T-helper 2 cell treated with Interferon-gamma antibody and Interleukin-4, amounts not matched to agents 5 μg/mL and 100 μg/mL, for 36 hours (primary cell): ENCODE measurements around the gene BLVRB.
"Not testable (repeated sequence)": the region's sequence is repeated elsewhere in the genome, so short reads cannot be mapped to it uniquely, and the experiment has no call there.

Experiments
- DNase-seq: peaks from one replicate; pipeline ENCODE4 v3.0.0; 2021; ENCODE audit warnings: low spot score
- H3K27ac Mint-ChIP-seq: one replicate; pipeline ENCODE4 v1.8.0; 2021; ENCODE audit warnings: mild to moderate bottlenecking, mixed read lengths
- H3K27me3 Mint-ChIP-seq: one replicate; pipeline ENCODE4 v1.8.0; 2021; ENCODE audit warnings: low read depth, mixed read lengths
- H3K36me3 Mint-ChIP-seq: one replicate; pipeline ENCODE4 v1.8.0; 2021; ENCODE audit warnings: low read depth, mixed read lengths
- H3K4me1 Mint-ChIP-seq: one replicate; pipeline ENCODE4 v1.8.0; 2021; ENCODE audit warnings: low read depth, mixed read lengths
- H3K4me3 Mint-ChIP-seq: one replicate; pipeline ENCODE4 v1.8.0; 2022; ENCODE audit warnings: mild to moderate bottlenecking, moderate library complexity, mixed read lengths
- H3K9me3 Mint-ChIP-seq: one replicate; pipeline ENCODE4 v1.8.0; 2021; ENCODE audit warnings: mixed read lengths

The BLVRB gene

GRCh38 chr19:40419066-40419612 is 46.4 kb downstream of the BLVRB start:
- no peak for DNase-seq
- peaks cover 27% of the 10 kb centered on the region for H3K4me1 Mint-ChIP-seq
- H3K27me3 Mint-ChIP-seq = no peaks in the 10 kb centered on the region
- peaks cover 7% of the 10 kb centered on the region for H3K36me3 Mint-ChIP-seq
- H3K27ac Mint-ChIP-seq = peak overlapping the region; percentile 75
- H3K9me3 Mint-ChIP-seq = no peaks in the 10 kb centered on the region
- H3K4me3 Mint-ChIP-seq = peak overlapping the region; percentile 78

- peak overlapping the region; percentile 11 for H3K27ac Mint-ChIP-seq
- no peaks in the 10 kb centered on the region for H3K27me3 Mint-ChIP-seq
- DNase-seq = no peak
- no peaks in the 10 kb centered on the region for H3K9me3 Mint-ChIP-seq
- H3K4me3 Mint-ChIP-seq = no peak overlapping the region
- peaks cover 7% of the 10 kb centered on the region for H3K36me3 Mint-ChIP-seq
- peaks cover 29% of the 10 kb centered on the region for H3K4me1 Mint-ChIP-seq
Measured at GRCh38 chr19:40418040-40418439, 47.5 kb downstream of the BLVRB start.

GRCh38 chr19:40417643-40417981 is 47.9 kb downstream of the BLVRB start:
- H3K4me3 Mint-ChIP-seq = no peak overlapping the region
- no peak for DNase-seq
- peak overlapping the region; percentile 3 for H3K27ac Mint-ChIP-seq
- H3K36me3 Mint-ChIP-seq = peaks cover 7% of the 10 kb centered on the region
- H3K27me3 Mint-ChIP-seq = no peaks in the 10 kb centered on the region
- H3K4me1 Mint-ChIP-seq = peaks cover 28% of the 10 kb centered on the region
- no peaks in the 10 kb centered on the region for H3K9me3 Mint-ChIP-seq

GRCh38 chr19:40416918-40417642 is 48.5 kb downstream of the BLVRB start:
- Mint-ChIP-seq H3K4me3 (peak overlapping the region; percentile 15), H3K9me3 (no peaks in the 10 kb centered on the region), H3K4me1 (peaks cover 25% of the 10 kb centered on the region), H3K27me3 (no peaks in the 10 kb centered on the region), H3K27ac (peak overlapping the region; percentile 74), H3K36me3 (peaks cover 3% of the 10 kb centered on the region)
- no peak for DNase-seq

DNA sequence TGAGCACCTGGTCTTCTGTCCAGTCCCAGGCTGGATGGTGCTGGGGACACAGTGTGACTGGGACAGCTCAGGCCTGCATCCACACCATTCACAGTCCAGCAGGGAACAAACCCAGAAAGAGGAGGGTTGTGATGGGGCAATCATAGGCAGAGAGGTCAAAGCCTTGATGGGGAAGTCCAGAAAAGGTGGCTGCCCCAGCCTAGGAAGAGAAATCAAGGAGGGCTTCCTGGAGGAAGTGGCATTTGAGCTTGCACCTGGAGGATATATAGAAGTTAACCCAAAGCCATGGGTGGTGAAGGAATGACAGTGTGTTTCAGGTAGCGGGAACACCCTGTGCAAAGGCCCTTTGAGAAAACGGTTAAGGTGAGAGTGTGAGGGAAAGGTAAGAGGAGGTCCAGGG is 49.8 kb downstream of the BLVRB start:
- Mint-ChIP-seq H3K27ac (no peak overlapping the region), H3K4me3 (no peak overlapping the region), H3K4me1 (peaks cover 22% of the 10 kb centered on the region), H3K9me3 (no peaks in the 10 kb centered on the region), H3K36me3 (no peaks in the 10 kb centered on the region), H3K27me3 (no peaks in the 10 kb centered on the region)
- no peak for DNase-seq

DNA sequence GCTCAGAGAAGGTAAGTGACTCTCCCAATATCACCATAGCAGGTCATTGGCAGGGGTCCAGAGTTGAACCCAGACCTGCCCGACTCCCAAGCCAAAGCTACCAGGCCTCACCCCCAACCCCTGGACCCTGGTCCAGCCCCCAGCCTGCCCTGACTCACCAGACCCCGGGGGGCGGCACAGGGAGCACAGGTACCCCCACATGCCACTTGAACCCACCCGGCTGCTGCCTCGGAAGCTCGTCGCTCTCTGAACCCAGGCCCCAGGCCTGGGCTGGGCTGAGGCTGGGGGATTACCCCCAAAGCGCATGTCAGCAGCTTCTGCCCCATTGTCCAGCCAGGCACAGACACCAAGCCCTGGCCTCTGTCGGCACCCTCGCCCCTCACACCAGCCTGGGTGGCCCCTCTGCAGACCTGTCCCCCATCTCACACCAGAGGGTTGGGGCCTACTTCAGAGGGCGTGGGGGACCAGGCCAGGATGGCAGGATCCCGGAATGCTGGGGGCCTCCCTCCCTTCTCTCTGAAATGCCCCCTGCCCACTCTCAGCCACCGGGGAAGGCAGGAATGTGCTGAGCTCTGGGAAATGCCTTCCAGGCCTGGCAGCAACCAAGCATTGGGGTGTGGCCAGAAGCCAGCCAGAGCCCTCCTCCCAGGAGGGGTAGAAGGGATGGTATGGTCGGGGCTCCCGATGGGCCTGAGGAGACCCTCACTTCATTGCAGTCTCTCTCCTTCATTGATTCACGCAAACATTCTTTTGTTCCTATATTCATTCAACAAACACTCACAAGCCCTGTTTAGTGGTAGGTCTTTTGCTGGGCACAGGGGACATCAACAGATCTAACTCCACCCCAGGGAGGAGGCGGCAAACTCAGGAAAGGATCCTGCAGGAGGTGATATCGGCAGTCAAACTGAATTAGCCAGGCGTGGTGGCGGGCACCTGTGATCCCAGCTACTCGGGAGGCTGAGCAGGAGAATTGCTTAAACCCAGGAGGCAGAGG is 50.7 kb downstream of the BLVRB start:
- no peaks in the 10 kb centered on the region for H3K36me3 Mint-ChIP-seq
- H3K9me3 Mint-ChIP-seq = no peaks in the 10 kb centered on the region
- no peaks in the 10 kb centered on the region for H3K27me3 Mint-ChIP-seq
- no peak for DNase-seq
- H3K4me1 Mint-ChIP-seq = peaks cover 19% of the 10 kb centered on the region
- H3K4me3 Mint-ChIP-seq = no peak overlapping the region
- no peak overlapping the region for H3K27ac Mint-ChIP-seq

GRCh38 chr19:40413291-40413845 is 52.2 kb downstream of the BLVRB start, which contains the start of gene PRX:
TSS of gene PRX (minus strand) at chr19:40413378. CDS start at chr19:40407932, 5,446 bp downstream.
- peaks cover 16% of the 10 kb centered on the region for H3K4me1 Mint-ChIP-seq
- H3K27me3 Mint-ChIP-seq = no peaks in the 10 kb centered on the region
- no peaks in the 10 kb centered on the region for H3K36me3 Mint-ChIP-seq
- H3K27ac Mint-ChIP-seq = no peak within 1 kb of the TSS
- no peak within 1 kb of the TSS for H3K4me3 Mint-ChIP-seq
- DNase-seq = no peak
- no peaks in the 10 kb centered on the region for H3K9me3 Mint-ChIP-seq

GRCh38 chr19:40412866-40413265 is 52.7 kb downstream of the BLVRB start:
- Mint-ChIP-seq H3K4me1 (peaks cover 17% of the 10 kb centered on the region), H3K9me3 (no peaks in the 10 kb centered on the region), H3K27me3 (no peaks in the 10 kb centered on the region), H3K27ac (no peak overlapping the region), H3K36me3 (no peaks in the 10 kb centered on the region), H3K4me3 (no peak overlapping the region)
- DNase-seq = no peak

DNA sequence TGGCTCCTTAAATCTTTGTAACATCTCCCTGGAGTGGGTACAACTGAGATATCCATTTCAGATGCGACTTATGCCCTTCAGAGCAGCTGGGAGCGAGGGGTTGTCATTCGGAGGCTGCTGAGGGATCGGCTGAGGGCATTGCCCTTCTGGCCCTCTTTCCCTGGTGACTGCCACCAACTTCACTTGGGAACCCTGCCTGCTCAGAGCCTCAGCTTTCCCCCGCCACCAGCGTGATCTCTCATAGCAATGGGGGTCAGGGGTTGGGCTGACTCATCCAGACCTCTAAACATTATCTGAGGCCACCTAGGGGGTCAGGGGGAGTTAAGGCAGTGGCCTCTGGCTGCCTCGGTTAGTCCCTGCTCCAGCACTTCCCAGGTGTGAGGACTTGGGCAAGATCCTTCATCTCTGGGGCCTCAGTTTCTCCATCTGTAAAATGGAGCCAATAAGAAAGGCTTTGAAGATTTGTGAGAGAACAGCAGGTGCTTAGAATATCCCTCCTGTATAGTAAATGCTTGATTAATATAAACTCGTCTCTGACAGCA is 53.5 kb downstream of the BLVRB start:
- Mint-ChIP-seq H3K27ac (no peak overlapping the region), H3K27me3 (no peaks in the 10 kb centered on the region), H3K36me3 (no peaks in the 10 kb centered on the region), H3K9me3 (no peaks in the 10 kb centered on the region), H3K4me3 (no peak overlapping the region), H3K4me1 (peaks cover 16% of the 10 kb centered on the region)
- no peak for DNase-seq

GRCh38 chr19:40411125-40411842 is 54.3 kb downstream of the BLVRB start:
- H3K9me3 Mint-ChIP-seq = no peaks in the 10 kb centered on the region
- H3K27me3 Mint-ChIP-seq = no peaks in the 10 kb centered on the region
- H3K4me1 Mint-ChIP-seq = peaks cover 12% of the 10 kb centered on the region
- DNase-seq = no peak
- no peak overlapping the region for H3K27ac Mint-ChIP-seq
- H3K36me3 Mint-ChIP-seq = no peaks in the 10 kb centered on the region
- H3K4me3 Mint-ChIP-seq = no peak overlapping the region

GRCh38 chr19:40410030-40410389 is 55.5 kb downstream of the BLVRB start:
- Mint-ChIP-seq H3K27me3 (no peaks in the 10 kb centered on the region), H3K27ac (no peak overlapping the region), H3K9me3 (no peaks in the 10 kb centered on the region), H3K4me1 (peaks cover 9% of the 10 kb centered on the region), H3K36me3 (no peaks in the 10 kb centered on the region), H3K4me3 (no peak overlapping the region)
- no peak for DNase-seq

DNA sequence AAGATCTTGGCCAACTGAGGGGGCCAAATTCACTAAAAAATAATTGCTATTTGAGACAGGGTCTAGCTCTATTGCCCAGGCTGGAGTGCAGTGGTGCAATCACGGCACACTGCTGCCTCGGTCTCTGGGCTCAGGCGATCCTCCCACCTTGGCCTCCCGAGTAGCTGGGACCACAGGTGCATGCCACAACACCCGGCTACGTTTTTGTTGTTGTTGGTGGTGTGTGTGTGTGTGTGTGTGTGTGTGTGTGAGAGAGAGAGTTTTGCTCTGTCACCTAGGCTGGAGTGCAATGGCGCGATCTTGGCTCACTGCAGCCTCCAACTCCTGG is 57.0 kb downstream of the BLVRB start:
- H3K27me3 Mint-ChIP-seq, H3K27ac Mint-ChIP-seq, H3K4me3 Mint-ChIP-seq, DNase-seq, H3K36me3 Mint-ChIP-seq, H3K9me3 Mint-ChIP-seq: not testable (repeated sequence)
- H3K4me1 Mint-ChIP-seq = peaks cover 11% of the 10 kb centered on the region
